Activated CD4-positive, alpha-beta T cell treated with anti-CD3 and anti-CD28 coated beads, Interleukin-2, amount 50 U/mL, for 24 hours (primary cell): Measurements from ENCODE around the gene CBX5.
"Not testable (repeated sequence)": the region's sequence is repeated elsewhere in the genome, so short reads cannot be mapped to it uniquely, and the experiment has no call there.

ENCODE experiments used
- DNase-seq, 2 donors: peaks; one replicate each; pipeline ENCODE4 v3.0.0-alpha.2; 2020; ENCODE audit warnings: low read depth in 1 of 2, low spot score in 1 of 2

The CBX5 gene

GRCh38 chr12:54294953-54295566, 15.1 kb upstream of the CBX5 start:
- DNase-seq: no peak

- DNase-seq: peak; percentile 32 to 37
Observed at GRCh38 chr12:54294152-54294952, 14.4 kb upstream of the CBX5 start.

- DNase-seq: no peak
Observed at GRCh38 chr12:54292931-54293241, 13.0 kb upstream of the CBX5 start.

- DNase-seq: no peak
Observed at GRCh38 chr12:54292083-54292930, 12.4 kb upstream of the CBX5 start.

GRCh38 chr12:54287261-54288157, 7.6 kb upstream of the CBX5 start:
- DNase-seq: peak in 1 of 2 donors; percentile 24

GRCh38 chr12:54286042-54287030, 6.4 kb upstream of the CBX5 start:
- no peak for DNase-seq

- DNase-seq: no peak
Observed at GRCh38 chr12:54285150-54286041, 5.5 kb upstream of the CBX5 start.

- not testable (repeated sequence) for DNase-seq
Observed at GRCh38 chr12:54284070-54284780, 4.3 kb upstream of the CBX5 start.

- DNase-seq: no peak
Observed at GRCh38 chr12:54282949-54283593, 3.1 kb upstream of the CBX5 start.

GRCh38 chr12:54281694-54282093, 1.8 kb upstream of the CBX5 start:
- not testable (repeated sequence) for DNase-seq

GRCh38 chr12:54281261-54281638, 1.3 kb upstream of the CBX5 start:
- not testable (repeated sequence) for DNase-seq

- DNase-seq: peak; percentile 76 to 97
Observed at GRCh38 chr12:54280468-54281260, 742 bp upstream of the CBX5 start, which contains the start of gene HNRNPA1. TSS of gene HNRNPA1 (plus strand) at chr12:54280726. CDS start at chr12:54280808, 82 bp downstream.

- no peak for DNase-seq
Observed at GRCh38 chr12:54279227-54279631, 693 bp downstream of the CBX5 start.

- DNase-seq: no peak
Observed at GRCh38 chr12:54277823-54278276, 2.1 kb downstream of the CBX5 start.

GRCh38 chr12:54276368-54276767, 3.6 kb downstream of the CBX5 start:
- no peak for DNase-seq

GRCh38 chr12:54273981-54274380, 5.9 kb downstream of the CBX5 start:
- no peak for DNase-seq

- no peak for DNase-seq
Observed at GRCh38 chr12:54272214-54272613, 7.7 kb downstream of the CBX5 start.
